CD4-positive, alpha-beta T cell treated with Interleukin-1 beta for 1 hour (primary cell): ENCODE measurements around the gene ZFAND2B.
"Not testable (repeated sequence)": the region's sequence is repeated elsewhere in the genome, so short reads cannot be mapped to it uniquely, and the experiment has no call there.

ENCODE experiments used
- DNase-seq, 2 donors: peaks; one replicate each; pipeline ENCODE4 v3.0.0-alpha.2; 2020 to 2022

ZFAND2B gene

GRCh38 chr2:219175928-219176817 is 30.4 kb upstream of the ZFAND2B start:
- DNase-seq: peak; percentile 25 to 73

GRCh38 chr2:219176818-219177551 is 29.6 kb upstream of the ZFAND2B start, which contains the start of gene CNPPD1:
TSS of gene CNPPD1 (minus strand) at chr2:219176925. CDS start at chr2:219176828, 97 bp downstream.
- peak; percentile 89 to 90 for DNase-seq

- DNase-seq: peak; percentile 87 to 92
Observed at GRCh38 chr2:219177552-219178376, 28.8 kb upstream of the ZFAND2B start, which contains the start of gene RETREG2. TSS of gene RETREG2 (plus strand) at chr2:219178275. CDS start at chr2:219178353, 78 bp downstream.

GRCh38 chr2:219178377-219179175 is 28.0 kb upstream of the ZFAND2B start:
- DNase-seq: no peak

- no peak for DNase-seq
Observed at GRCh38 chr2:219179601-219180465, 26.7 kb upstream of the ZFAND2B start.

GRCh38 chr2:219180961-219181360 is 25.6 kb upstream of the ZFAND2B start:
- no peak for DNase-seq

GRCh38 chr2:219181531-219181930 is 25.1 kb upstream of the ZFAND2B start:
- no peak for DNase-seq

- peak in 1 of 2 donors; percentile 14 for DNase-seq
Observed at GRCh38 chr2:219182331-219183150, 24.0 kb upstream of the ZFAND2B start.

GRCh38 chr2:219183151-219183772 is 23.3 kb upstream of the ZFAND2B start:
- no peak for DNase-seq

GRCh38 chr2:219184121-219184520 is 22.5 kb upstream of the ZFAND2B start:
- DNase-seq: no peak

- no peak for DNase-seq
Observed at GRCh38 chr2:219186754-219187456, 19.7 kb upstream of the ZFAND2B start.

- DNase-seq: no peak
Observed at GRCh38 chr2:219197388-219197787, 9.2 kb upstream of the ZFAND2B start.

GRCh38 chr2:219198974-219199373 is 7.6 kb upstream of the ZFAND2B start:
- DNase-seq: no peak

- no peak for DNase-seq
Observed at GRCh38 chr2:219199470-219200211, 6.9 kb upstream of the ZFAND2B start.

- DNase-seq: peak; percentile 41 to 59
Observed at GRCh38 chr2:219200502-219201326, 5.9 kb upstream of the ZFAND2B start.

- not testable (repeated sequence) for DNase-seq
Observed at GRCh38 chr2:219201331-219201730, 5.3 kb upstream of the ZFAND2B start.
